A673 (cell line): ENCODE measurements around the gene CCNYL1.

Source experiments
- EZH2 ChIP-seq: fragments of 200-600 bp; sonication (generic); IDR thresholded peaks from 2 replicates; pipeline ENCODE4 v1.6.1; 2017; ENCODE audit warnings: borderline replicate concordance, low read depth, mild to moderate bottlenecking, mixed read lengths, antibody characterized with exemption, low read length; ENCODE audit not compliant: poor library complexity, severe bottlenecking
- TF ChIP-seq, protein P1 (sequence below): fragments of 300-800, 200-600 bp; sonication (generic); conservative IDR thresholded peaks from 2 replicates; pipeline ENCODE4 v1.5.1; 2017; ENCODE audit warnings: low read depth, mild to moderate bottlenecking, antibody characterized with exemption, low read length, moderate library complexity, mixed read lengths

DNA sequence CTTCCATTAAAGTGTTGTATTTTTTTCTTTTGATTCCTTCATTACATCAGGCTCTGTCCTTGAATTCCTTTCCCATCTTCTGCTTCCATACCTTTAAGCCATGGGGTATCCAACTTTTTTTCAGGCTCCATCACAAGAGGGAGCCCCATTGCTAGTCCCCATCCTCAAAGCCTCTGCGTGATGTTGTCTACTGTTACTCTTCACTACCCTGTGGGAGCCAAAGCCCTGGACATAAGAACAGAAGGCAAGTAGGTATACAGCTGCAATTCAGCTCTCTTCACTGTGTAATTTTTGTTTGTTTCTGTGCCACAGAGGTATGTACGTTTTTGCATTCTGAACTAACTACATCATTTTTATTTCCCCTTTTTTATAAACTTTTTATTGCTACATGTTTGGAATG lies 36.6 kb upstream of the CCNYL1 start:
- TF ChIP-seq, protein P1, sequence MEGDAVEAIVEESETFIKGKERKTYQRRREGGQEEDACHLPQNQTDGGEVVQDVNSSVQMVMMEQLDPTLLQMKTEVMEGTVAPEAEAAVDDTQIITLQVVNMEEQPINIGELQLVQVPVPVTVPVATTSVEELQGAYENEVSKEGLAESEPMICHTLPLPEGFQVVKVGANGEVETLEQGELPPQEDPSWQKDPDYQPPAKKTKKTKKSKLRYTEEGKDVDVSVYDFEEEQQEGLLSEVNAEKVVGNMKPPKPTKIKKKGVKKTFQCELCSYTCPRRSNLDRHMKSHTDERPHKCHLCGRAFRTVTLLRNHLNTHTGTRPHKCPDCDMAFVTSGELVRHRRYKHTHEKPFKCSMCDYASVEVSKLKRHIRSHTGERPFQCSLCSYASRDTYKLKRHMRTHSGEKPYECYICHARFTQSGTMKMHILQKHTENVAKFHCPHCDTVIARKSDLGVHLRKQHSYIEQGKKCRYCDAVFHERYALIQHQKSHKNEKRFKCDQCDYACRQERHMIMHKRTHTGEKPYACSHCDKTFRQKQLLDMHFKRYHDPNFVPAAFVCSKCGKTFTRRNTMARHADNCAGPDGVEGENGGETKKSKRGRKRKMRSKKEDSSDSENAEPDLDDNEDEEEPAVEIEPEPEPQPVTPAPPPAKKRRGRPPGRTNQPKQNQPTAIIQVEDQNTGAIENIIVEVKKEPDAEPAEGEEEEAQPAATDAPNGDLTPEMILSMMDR: no peak
- no peak for TF ChIP-seq EZH2
